Choroid plexus epithelial cell (primary cell): ENCODE measurements around the gene TMEM86B.

ENCODE experiments used
- DNase-seq: peaks from one replicate; pipeline ENCODE4 v3.0.0-alpha.2; 2010; ENCODE audit warnings: low read depth
- H3K4me3 ChIP-seq: 2 replicates; pipeline ENCODE4 v1.5.1; 2011; ENCODE audit warnings: low read depth, mild to moderate bottlenecking, control low read depth, low read length, moderate library complexity
- CTCF ChIP-seq: conservative IDR thresholded peaks from 2 replicates; pipeline ENCODE4 v1.5.1; 2011; ENCODE audit warnings: low read depth, mild to moderate bottlenecking, control low read depth, inconsistent platforms, low read length, moderate library complexity

TMEM86B gene

GRCh38 chr19:55230329-55230728 is 1.8 kb upstream of the TMEM86B start:
- no peak for DNase-seq
- H3K4me3 ChIP-seq, result no peak overlapping the region
- no peak for TF ChIP-seq CTCF

GRCh38 chr19:55229789-55230182 is 1.2 kb upstream of the TMEM86B start:
- no peak for DNase-seq
- TF ChIP-seq CTCF, result no peak
- H3K4me3 ChIP-seq, result no peak overlapping the region

GRCh38 chr19:55229145-55229788 is 704 bp upstream of the TMEM86B start:
- TF ChIP-seq CTCF, result no peak
- no peak for DNase-seq
- no peak overlapping the region for H3K4me3 ChIP-seq

- TF ChIP-seq CTCF, result no peak
- DNase-seq, result no peak
- H3K4me3 ChIP-seq, result no peak overlapping the region
Observed at GRCh38 chr19:55228015-55228391, 560 bp downstream of the TMEM86B start.

GRCh38 chr19:55227241-55228014 is 1.1 kb downstream of the TMEM86B start:
- TF ChIP-seq CTCF, result no peak
- no peak for DNase-seq
- no peak overlapping the region for H3K4me3 ChIP-seq

- DNase-seq, result no peak
- no peak for TF ChIP-seq CTCF
- H3K4me3 ChIP-seq, result no peak overlapping the region
Observed at GRCh38 chr19:55226788-55227187, 1.8 kb downstream of the TMEM86B start.

GRCh38 chr19:55226273-55226672 is 2.3 kb downstream of the TMEM86B start:
- TF ChIP-seq CTCF, result no peak
- H3K4me3 ChIP-seq, result no peak overlapping the region
- DNase-seq, result no peak
